Common myeloid progenitor, CD34-positive (primary cell): ENCODE measurements around the gene CXCL14.
A peak's percentile ranks its signal among the peaks of the same experiment; 100 is the strongest.

ENCODE experiments used
- CTCF ChIA-PET: fragments of 350-600 bp; sonication (Branson Sonifier 250); formaldehyde crosslinking; loops from one replicate; lab custom pipeline; 2021; ENCODE audit warnings: antibody characterized with exemption; lab: Charles Lee
- POLR2A ChIA-PET: fragments of 350-600 bp; sonication (Branson Sonifier 250); formaldehyde crosslinking; loops from one replicate; lab custom pipeline; 2021; ENCODE audit warnings: antibody characterized with exemption; lab: Charles Lee
- DNase-seq, 3 donors: peaks; one replicate each; pipeline versions ENCODE4 v3.0.0 to v3.0.0-alpha.2; 2013
- H3K27ac ChIP-seq, 2 experiments: 1 replicate in 1 of 2; 2 replicates in 1 of 2; pipeline ENCODE4 v1.7.0; 2013; ENCODE audit warnings: inconsistent platforms in 2 of 2, low read length in 2 of 2, mild to moderate bottlenecking in 2 of 2, low read depth in 1 of 2, moderate library complexity in 1 of 2; ENCODE audit not compliant: severe bottlenecking in 2 of 2, insufficient read depth in 1 of 2, poor library complexity in 1 of 2
- H3K27me3 ChIP-seq, 5 experiments: replicated peaks in 2 of 5; 1 replicate in 3 of 5; 2 replicates in 2 of 5; pipeline versions ENCODE4 v1.6.1 to v1.7.0; 2013; ENCODE audit warnings: low read length in 4 of 5, mild to moderate bottlenecking in 2 of 5, moderate library complexity in 2 of 5, inconsistent platforms in 1 of 5; ENCODE audit not compliant: insufficient read depth in 5 of 5, control insufficient read depth in 4 of 5
- H3K36me3 ChIP-seq, 4 experiments: 1 replicate in 2 of 4; 2 replicates in 2 of 4; pipeline versions ENCODE4 v1.6.1 to v1.7.0; 2013; ENCODE audit warnings: low read length in 3 of 4, control low read depth in 1 of 4, mild to moderate bottlenecking in 1 of 4; ENCODE audit not compliant: control insufficient read depth in 4 of 4, insufficient read depth in 4 of 4
- H3K4me1 ChIP-seq, 4 experiments: 1 replicate in 3 of 4; 2 replicates in 1 of 4; pipeline versions ENCODE4 v1.6.1 to v1.7.1; 2013; ENCODE audit warnings: low read length in 3 of 4, mild to moderate bottlenecking in 3 of 4, control low read depth in 1 of 4, inconsistent platforms in 1 of 4, moderate library complexity in 1 of 4; ENCODE audit not compliant: control insufficient read depth in 4 of 4, insufficient read depth in 4 of 4; ENCODE audit errors: control extremely low read depth in 1 of 4
- H3K4me3 ChIP-seq, 7 experiments: 1 replicate in 4 of 7; 2 replicates in 3 of 7; pipeline versions ENCODE4 v1.5.1 to v1.7.0; 2013; ENCODE audit warnings: mild to moderate bottlenecking in 7 of 7, low read length in 6 of 7, moderate library complexity in 6 of 7, inconsistent platforms in 2 of 7, low read depth in 2 of 7, control low read depth in 1 of 7; ENCODE audit not compliant: insufficient read depth in 4 of 7, control insufficient read depth in 1 of 7; ENCODE audit errors: extremely low read depth in 1 of 7
- H3K9me3 ChIP-seq, 5 experiments: 1 replicate in 4 of 5; 2 replicates in 1 of 5; pipeline versions ENCODE4 v1.6.1 to v1.7.1; 2013; ENCODE audit warnings: low read length in 4 of 5, mild to moderate bottlenecking in 2 of 5, inconsistent platforms in 1 of 5, low read depth in 1 of 5, moderate library complexity in 1 of 5; ENCODE audit not compliant: control insufficient read depth in 4 of 5, insufficient read depth in 2 of 5; ENCODE audit errors: control extremely low read depth in 1 of 5
- WGBS: methylation state at CpG from one replicate; pipeline ENCODE4 v1.1.5; 2013; ENCODE audit not compliant: insufficient coverage; 5-methylcytosine and 5-hydroxymethylcytosine counted together

CXCL14 gene

DNA sequence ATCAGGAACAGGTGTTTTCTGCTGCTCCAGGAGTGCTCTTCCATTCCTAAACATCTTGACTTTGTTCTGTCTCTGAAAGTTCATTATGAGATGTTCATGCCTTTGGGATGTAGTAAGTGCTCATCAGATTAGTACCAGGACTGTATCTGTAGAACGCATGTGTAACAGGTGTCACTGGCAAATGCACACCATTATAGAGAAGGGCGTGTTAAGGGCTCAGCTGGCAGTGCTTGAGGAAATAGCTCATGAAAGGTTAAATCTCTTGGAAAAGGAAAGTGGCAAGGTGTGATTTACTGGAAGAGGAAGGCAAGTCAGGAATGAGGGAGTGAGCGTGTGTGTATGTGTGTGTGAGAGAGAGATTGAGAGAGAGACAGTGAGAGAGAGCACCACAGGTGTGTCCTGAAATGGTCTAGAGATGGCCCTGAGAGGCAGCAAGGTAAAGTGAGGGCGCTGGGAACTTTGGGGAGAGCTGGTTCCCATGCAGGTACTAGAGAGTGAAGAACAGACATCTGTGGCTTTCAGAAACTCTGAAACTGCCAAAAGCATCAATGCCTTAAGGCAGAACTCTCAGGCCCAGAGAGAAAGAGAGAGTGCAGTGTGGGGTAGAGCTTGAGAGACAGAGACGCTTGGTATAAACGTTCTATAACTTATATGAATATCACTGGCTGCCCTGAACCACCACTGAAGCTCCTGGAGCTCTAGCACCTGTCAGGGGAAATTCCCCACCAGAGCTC, 13.7 kb upstream of the CXCL14 start:
- no peaks in the 10 kb centered on the region for H3K4me1 ChIP-seq
- ChIA-PET POLR2A (no interaction called here), CTCF (interaction anchor here (0.7 to 3.4 kb wide), 5 partner anchors 11 to 26 kb away, joined by 3 to 11 read pairs (median 3); no protein-coding TSS in a partner anchor)
- H3K36me3 ChIP-seq = no peaks in the 10 kb centered on the region
- H3K9me3 ChIP-seq = peaks cover 0 to 2% (median 0%) of the 10 kb centered on the region in 5 experiments
- DNase-seq = no peak
- H3K4me3 ChIP-seq = no peak overlapping the region
- H3K27ac ChIP-seq = no peak overlapping the region
- 92% methylated on average over 4 of the region's 6 CpGs for WGBS
- peaks cover 0 to 17% (median 5%) of the 10 kb centered on the region in 5 experiments for H3K27me3 ChIP-seq

DNA sequence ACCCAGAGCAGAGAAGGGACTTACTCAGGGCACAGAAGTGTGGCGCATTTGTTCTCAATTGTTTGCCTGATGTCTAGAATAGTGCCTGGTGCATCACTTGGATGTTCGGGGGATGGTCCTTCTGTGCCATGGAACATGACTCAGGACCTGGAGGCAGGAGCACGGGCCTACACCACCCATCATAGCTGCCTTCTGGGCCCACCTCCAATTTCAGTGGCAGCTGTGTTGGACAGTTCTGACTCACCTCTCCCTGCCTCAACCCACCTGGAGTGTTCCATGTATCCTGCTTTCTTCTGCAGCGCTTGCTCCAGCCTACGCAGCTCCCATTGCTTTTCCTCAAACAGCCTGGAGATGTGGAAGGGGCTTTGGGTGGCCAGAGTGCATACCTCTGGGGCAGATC, 12.5 kb upstream of the CXCL14 start:
- WGBS = 90% methylated on average over 4 of the region's 5 CpGs
- Histone ChIP-seq H3K9me3 (peaks cover 0 to 2% (median 0%) of the 10 kb centered on the region in 5 experiments), H3K27me3 (peaks cover 0 to 14% (median 2%) of the 10 kb centered on the region in 5 experiments), H3K36me3 (no peaks in the 10 kb centered on the region), H3K27ac (no peak overlapping the region), H3K4me1 (no peaks in the 10 kb centered on the region), H3K4me3 (no peak overlapping the region)
- ChIA-PET POLR2A (no interaction called here), CTCF (interaction anchor here (0.7 to 3.4 kb wide), 3 partner anchors 14 to 21 kb away, joined by 3 to 11 read pairs (median 4); no protein-coding TSS in a partner anchor)
- DNase-seq = no peak

DNA sequence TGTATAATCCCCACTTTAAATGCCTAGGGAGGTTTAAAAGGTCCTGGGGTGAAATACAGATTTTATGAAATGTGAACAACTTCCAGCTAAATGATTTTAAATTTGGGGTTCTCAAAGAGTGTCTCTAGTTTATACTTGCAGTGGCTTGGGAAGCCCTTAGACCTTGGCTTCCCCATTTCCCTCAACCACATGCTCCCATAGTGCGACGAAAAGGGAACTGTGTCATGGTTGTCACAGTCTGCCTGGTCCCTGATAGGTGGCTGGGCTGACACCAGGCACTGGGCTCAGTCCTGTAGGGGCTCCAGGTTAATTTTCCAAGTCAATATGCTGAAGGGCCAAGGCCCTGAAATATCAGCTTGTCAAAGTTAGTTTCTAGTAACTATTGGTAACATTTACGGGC, 10.4 kb upstream of the CXCL14 start:
- no peak overlapping the region for H3K4me3 ChIP-seq
- peaks cover 0 to 14% (median 4%) of the 10 kb centered on the region in 5 experiments for H3K27me3 ChIP-seq
- DNase-seq = peak in 2 of 3 donors; percentile 8 to 10
- 41% methylated on average over 3 of the region's 3 CpGs for WGBS
- H3K4me1 ChIP-seq = no peaks in the 10 kb centered on the region
- ChIA-PET POLR2A (no interaction called here), CTCF (interaction anchor here (3.4 kb wide), 1 partner anchor 19 kb away, joined by 11 read pairs; no protein-coding TSS in a partner anchor)
- no peaks in the 10 kb centered on the region for H3K9me3 ChIP-seq
- H3K36me3 ChIP-seq = no peaks in the 10 kb centered on the region
- no peak overlapping the region for H3K27ac ChIP-seq

DNA sequence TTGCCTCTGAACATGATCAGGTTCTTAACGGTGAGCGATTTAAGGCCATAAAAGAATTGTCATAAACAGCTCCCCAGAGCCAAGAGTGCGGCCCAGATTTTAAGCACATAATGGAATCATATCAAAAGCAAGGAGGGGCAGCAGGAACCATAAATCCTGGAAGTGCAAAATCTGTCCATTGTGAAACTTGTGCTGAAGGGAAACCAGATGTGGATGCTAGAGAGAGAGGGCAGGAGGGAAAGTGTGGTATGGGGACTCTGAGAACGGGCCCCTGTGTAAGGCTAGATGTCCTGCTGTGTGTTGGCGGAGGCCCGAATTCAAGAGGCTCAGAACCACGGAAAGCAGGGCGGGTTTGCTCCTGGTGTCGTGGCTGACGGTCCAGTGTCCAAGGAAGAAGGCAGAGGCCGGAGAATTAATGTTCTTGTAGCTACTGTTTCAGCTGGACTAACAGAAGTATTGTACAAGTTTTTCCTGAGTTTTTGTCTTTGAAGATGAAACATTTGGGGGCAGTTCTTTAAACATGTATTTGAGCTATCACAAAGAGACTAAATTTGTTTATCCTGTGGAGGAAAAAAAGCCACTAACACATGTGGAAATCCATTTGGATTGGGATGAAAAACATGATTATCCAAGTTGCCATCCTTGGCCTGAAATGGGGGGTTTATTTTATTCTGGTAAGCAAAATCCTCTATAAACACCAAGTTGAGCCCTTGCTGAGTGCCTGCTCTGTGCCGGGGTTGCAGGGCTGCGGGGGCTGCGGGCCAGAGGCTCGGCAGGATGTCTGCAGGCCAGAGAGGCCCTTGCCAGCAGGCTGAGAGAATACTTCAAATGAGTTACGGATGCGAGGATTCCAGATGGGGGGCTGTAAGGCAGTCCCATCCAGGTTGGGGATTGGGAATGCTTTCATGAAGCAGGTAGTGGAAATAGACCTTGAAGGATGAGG, 9.2 kb upstream of the CXCL14 start:
- Histone ChIP-seq H3K27ac (no peak overlapping the region), H3K4me1 (no peaks in the 10 kb centered on the region), H3K9me3 (no peaks in the 10 kb centered on the region), H3K4me3 (no peak overlapping the region), H3K27me3 (peaks cover 0 to 12% (median 9%) of the 10 kb centered on the region in 5 experiments), H3K36me3 (no peaks in the 10 kb centered on the region)
- WGBS = 92% methylated on average over 16 of the region's 17 CpGs
- ChIA-PET CTCF (interaction anchor here (1.0 kb wide), 1 partner anchor 22 kb away, joined by 4 read pairs; no protein-coding TSS in a partner anchor), POLR2A (no interaction called here)
- DNase-seq = no peak

DNA sequence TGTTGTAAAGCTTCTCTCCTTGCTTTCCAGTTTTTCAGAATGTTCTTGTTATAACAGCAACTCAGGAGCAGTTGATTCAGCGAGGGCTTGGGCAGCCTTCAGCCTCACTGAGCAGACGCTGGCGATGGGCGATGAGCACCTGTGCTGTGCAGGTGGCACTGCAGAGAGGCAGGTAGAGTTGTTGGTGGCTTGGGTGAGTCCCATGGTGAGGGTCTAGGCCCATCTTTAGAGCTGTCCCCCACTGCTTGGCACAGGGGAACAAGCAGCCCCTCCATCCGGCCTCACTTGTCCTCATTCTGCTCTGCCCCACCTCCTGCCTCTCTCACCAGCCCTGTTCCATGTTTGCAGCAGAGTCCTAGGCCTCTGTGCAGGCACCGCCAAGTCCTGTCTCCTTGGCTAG, 6.1 kb upstream of the CXCL14 start:
- WGBS = 100% methylated on average over 6 of the region's 6 CpGs
- ChIA-PET POLR2A (no interaction called here), CTCF (no interaction called here)
- H3K4me3 ChIP-seq = no peak overlapping the region
- H3K36me3 ChIP-seq = no peaks in the 10 kb centered on the region
- no peaks in the 10 kb centered on the region for H3K4me1 ChIP-seq
- H3K27me3 ChIP-seq = peaks cover 4 to 38% (median 21%) of the 10 kb centered on the region in 5 experiments
- no peak for DNase-seq
- no peak overlapping the region for H3K27ac ChIP-seq
- H3K9me3 ChIP-seq = no peaks in the 10 kb centered on the region

DNA sequence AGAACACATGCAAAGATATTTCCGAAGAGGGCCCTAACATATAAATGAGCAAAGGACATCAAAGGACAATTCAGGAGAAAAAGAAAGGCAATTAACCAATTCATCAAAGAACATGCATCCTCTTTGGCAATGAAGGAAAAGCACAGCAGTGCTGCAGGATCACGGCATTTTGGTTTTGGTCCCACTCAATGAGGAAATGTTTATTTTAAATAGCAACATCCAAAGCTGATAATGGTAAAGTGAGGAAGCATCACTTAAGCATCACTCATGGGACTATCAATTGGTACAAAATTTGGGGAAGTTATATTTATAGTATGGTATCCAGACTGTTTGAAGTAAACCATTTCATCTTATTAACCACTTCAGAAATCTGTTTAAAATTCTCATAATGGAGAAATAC, 5.5 kb upstream of the CXCL14 start:
- no peak overlapping the region for H3K27ac ChIP-seq
- no peaks in the 10 kb centered on the region for H3K36me3 ChIP-seq
- no peaks in the 10 kb centered on the region for H3K9me3 ChIP-seq
- H3K4me3 ChIP-seq = no peak overlapping the region
- H3K27me3 ChIP-seq = peaks cover 4 to 44% (median 26%) of the 10 kb centered on the region in 5 experiments
- ChIA-PET POLR2A (no interaction called here), CTCF (no interaction called here)
- no peak for DNase-seq
- WGBS = no CpG with 5 or more reads among the region's 2 CpGs
- peaks cover 0 to 2% (median under 1%) of the 10 kb centered on the region in 4 experiments for H3K4me1 ChIP-seq
